ENCODE measurements around the gene ZNF76.
"Not testable (repeated sequence)": the region's sequence is repeated elsewhere in the genome, so short reads cannot be mapped to it uniquely, and the experiment has no call there.

The ZNF76 gene

DNA sequence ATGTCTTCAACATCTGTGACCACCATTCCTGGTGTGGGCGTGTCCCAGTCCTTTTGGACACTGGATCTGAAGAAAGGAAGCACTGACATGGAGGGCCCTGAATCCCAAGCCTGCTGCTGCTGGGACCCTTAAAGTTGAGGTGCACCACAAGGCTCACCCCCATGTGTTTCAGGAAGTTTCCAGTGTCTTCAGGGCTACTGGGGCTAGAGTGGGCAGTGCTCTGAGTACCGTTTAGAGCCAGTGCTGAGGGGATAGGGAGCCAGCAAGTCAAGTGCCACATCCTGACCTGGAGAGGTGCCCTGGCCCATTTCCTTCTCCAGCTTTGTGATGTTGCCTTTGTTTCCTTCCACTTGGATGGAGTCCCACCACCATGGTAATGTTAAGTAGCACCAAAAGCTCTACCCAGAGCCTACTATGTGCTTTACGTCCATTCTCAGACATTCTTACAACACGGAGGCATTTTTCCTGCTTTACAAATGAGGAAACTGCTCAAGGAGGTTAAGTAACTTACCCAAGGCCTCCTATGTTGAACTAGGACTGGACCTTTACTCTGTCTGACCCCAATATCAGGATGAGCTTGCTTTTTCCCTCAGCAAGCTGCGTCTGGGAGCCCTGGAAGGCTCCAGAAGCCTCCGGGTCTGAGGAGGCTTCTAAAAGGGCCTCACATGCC is 37.5 kb downstream of the ZNF76 start:
- Histone ChIP-seq H3K9ac (ENCODE audit: low read depth in 1 of 2, low read length in 2 of 2) (peak overlapping the region; percentile 87 to 88), H3K4me1 (ENCODE audit: control insufficient read depth in 2 of 2, insufficient read depth in 2 of 2, low read length in 2 of 2) (peaks cover 18 to 21% of the 10 kb centered on the region in 2 donors), H3K27ac (ENCODE audit: low read depth in 2 of 2, low read length in 2 of 2) (peak overlapping the region in 1 of 2 donors; percentile 86)

DNA sequence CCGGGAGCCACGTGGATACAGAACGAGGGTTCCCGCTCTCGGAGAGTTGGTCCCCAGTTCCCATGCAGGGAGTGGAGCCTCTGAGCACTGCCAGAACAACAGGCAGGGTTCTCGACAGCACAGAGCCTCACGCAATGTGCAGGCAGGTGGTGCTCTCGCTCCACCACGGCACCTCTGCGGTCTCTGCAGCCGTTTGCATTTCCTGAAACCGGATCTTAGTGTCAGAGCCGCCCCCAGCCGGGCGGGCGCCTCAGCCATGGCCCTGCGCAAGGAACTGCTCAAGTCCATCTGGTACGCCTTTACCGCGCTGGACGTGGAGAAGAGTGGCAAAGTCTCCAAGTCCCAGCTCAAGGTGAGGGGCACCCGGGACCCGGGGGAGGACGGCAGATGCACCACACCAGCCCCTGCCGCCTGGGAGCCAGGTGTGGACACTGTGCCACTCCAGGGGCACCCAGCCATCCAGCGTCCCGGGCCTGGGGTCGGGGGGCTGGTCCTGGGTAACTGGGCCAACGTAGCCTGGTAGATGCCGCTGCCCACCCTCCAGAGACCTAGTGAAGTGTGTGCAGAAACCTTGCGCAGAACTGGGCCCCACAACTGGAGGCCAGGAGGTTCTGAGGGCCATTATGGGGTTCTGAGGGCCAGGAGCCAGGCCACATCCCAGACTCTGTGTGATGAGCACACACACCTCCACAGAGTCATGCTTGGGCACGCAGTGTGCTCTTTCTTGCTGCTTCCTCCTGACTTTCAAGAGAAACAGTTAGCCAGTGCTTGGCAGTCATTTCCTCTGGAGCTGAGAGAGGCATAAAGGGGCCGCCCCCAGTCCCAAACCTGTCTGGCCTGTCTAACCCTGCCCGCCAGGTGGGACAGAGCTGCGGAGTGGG is 38.3 kb downstream of the ZNF76 start, which contains the start of gene DEF6:
TSS of gene DEF6 (plus strand) at position 218 of the 881 bp plus-strand sequence. CDS start at position 257, 39 bp downstream.
- peak within 1 kb of the TSS; percentile 79 to 86 for H3K27ac ChIP-seq (ENCODE audit: low read depth in 2 of 2, low read length in 2 of 2)

More for the DNA sequence above, 37.5 kb downstream of the ZNF76 start:
- Histone ChIP-seq H3K4me3 (ENCODE audit: low read length in 2 of 2) (peak overlapping the region; percentile 84 to 85), H3K36me3 (ENCODE audit: control insufficient read depth in 2 of 2, insufficient read depth in 2 of 2, low read length in 2 of 2) (peaks cover 23 to 29% of the 10 kb centered on the region in 2 donors), H3K27me3 (ENCODE audit: control insufficient read depth in 2 of 2, insufficient read depth in 2 of 2, low read length in 2 of 2) (no peaks in the 10 kb centered on the region), H3K9me3 (ENCODE audit: control insufficient read depth in 2 of 2, low read length in 2 of 2) (no peaks in the 10 kb centered on the region)

DNA sequence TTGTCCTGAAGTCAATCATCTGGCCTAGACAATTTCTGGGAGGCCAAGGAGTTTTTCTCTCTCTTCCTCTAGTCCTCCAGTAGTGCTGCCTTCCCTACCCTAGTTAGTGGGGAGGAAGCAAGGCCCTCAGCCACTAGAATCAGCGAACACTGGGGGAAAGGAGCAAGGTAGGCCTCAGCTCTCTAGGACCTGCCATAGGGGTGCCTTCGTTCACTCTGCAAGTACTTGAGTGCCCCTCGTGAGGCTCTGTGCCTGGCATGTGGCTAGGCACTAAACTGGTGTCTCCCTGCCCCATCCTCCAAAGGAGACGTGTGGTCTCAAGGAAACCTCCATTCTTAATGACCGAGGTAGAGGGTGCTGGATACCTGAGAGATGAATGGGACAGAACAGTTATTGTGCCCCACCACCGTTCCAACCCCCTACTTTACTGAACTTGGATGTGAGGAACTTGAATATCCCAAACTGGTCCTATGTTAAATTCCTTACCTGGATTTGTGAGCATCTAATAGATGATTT is 39.1 kb downstream of the ZNF76 start:
- H3K27me3 ChIP-seq (ENCODE audit: control insufficient read depth in 2 of 2, insufficient read depth in 2 of 2, low read length in 2 of 2) = no peaks in the 10 kb centered on the region
- peak overlapping the region; percentile 87 to 88 for H3K9ac ChIP-seq (ENCODE audit: low read depth in 1 of 2, low read length in 2 of 2)
- H3K4me3 ChIP-seq (ENCODE audit: low read length in 2 of 2) = peak overlapping the region; percentile 84 to 85
- H3K9me3 ChIP-seq (ENCODE audit: control insufficient read depth in 2 of 2, low read length in 2 of 2) = no peaks in the 10 kb centered on the region
- H3K4me1 ChIP-seq (ENCODE audit: control insufficient read depth in 2 of 2, insufficient read depth in 2 of 2, low read length in 2 of 2) = peaks cover 29 to 32% of the 10 kb centered on the region in 2 donors
- peaks cover 15 to 19% of the 10 kb centered on the region in 2 donors for H3K36me3 ChIP-seq (ENCODE audit: control insufficient read depth in 2 of 2, insufficient read depth in 2 of 2, low read length in 2 of 2)
- peak overlapping the region; percentile 79 to 86 for H3K27ac ChIP-seq (ENCODE audit: low read depth in 2 of 2, low read length in 2 of 2)

More for the DNA sequence above, 38.3 kb downstream of the ZNF76 start, which contains the start of gene DEF6:
- Histone ChIP-seq H3K9me3 (ENCODE audit: control insufficient read depth in 2 of 2, low read length in 2 of 2) (no peaks in the 10 kb centered on the region), H3K36me3 (ENCODE audit: control insufficient read depth in 2 of 2, insufficient read depth in 2 of 2, low read length in 2 of 2) (peaks cover 22% of the 10 kb centered on the region in 2 donors), H3K9ac (ENCODE audit: low read depth in 1 of 2, low read length in 2 of 2) (peak within 1 kb of the TSS; percentile 87 to 88), H3K27me3 (ENCODE audit: control insufficient read depth in 2 of 2, insufficient read depth in 2 of 2, low read length in 2 of 2) (no peaks in the 10 kb centered on the region), H3K4me1 (ENCODE audit: control insufficient read depth in 2 of 2, insufficient read depth in 2 of 2, low read length in 2 of 2) (peaks cover 24 to 25% of the 10 kb centered on the region in 2 donors), H3K4me3 (ENCODE audit: low read length in 2 of 2) (peak within 1 kb of the TSS; percentile 84 to 85)

DNA sequence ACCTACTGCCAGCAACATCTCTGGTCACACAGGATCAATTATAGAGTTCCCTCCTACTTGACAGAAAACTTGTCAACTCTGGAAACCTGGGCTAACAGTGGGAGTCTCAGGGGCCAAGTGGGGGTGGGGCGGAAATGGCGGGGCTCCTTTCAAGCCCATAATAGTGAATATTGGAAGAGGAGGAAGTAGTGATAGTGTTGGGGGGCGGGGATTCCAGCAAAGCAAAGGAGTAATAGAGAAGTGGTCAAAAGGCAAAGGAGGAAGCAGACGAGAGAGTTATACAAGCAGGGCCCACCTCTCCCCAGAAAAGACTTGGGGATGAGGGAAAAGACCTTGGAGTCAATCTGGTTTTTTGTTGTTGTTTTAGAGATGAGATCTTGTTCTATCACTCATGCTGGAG is 40.1 kb downstream of the ZNF76 start:
- Histone ChIP-seq H3K4me1 (ENCODE audit: control insufficient read depth in 2 of 2, insufficient read depth in 2 of 2, low read length in 2 of 2) (peaks cover 29 to 35% of the 10 kb centered on the region in 2 donors), H3K36me3 (ENCODE audit: control insufficient read depth in 2 of 2, insufficient read depth in 2 of 2, low read length in 2 of 2) (peaks cover 9 to 15% of the 10 kb centered on the region in 2 donors), H3K4me3 (ENCODE audit: low read length in 2 of 2) (peak overlapping the region in 1 of 2 donors; percentile 56), H3K9me3 (ENCODE audit: control insufficient read depth in 2 of 2, low read length in 2 of 2) (no peaks in the 10 kb centered on the region), H3K9ac (ENCODE audit: low read depth in 1 of 2, low read length in 2 of 2) (no peak overlapping the region), H3K27me3 (ENCODE audit: control insufficient read depth in 2 of 2, insufficient read depth in 2 of 2, low read length in 2 of 2) (no peaks in the 10 kb centered on the region), H3K27ac (ENCODE audit: low read depth in 2 of 2, low read length in 2 of 2) (peak overlapping the region; percentile 16 to 59)

DNA sequence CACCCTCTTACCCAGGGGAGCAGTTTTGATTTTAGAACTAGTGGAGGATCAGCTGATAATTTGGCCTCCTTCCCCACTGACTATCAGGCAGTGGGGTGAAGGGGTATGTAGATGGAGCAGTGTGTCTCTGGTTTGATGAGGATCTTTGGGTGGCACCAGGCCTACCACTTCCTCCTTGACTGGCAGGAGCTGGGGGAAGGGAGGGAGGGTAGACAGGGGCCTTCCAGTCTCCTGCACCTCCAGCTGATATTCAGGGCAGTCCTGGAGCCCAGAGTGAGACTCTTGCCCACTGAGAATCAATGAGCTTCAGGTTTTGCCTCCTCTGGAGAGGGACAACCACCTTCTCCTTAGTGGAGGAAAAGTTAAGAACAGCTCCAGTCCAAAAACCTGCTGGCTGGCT is 41.3 kb downstream of the ZNF76 start:
- Histone ChIP-seq H3K9me3 (ENCODE audit: control insufficient read depth in 2 of 2, low read length in 2 of 2) (no peaks in the 10 kb centered on the region), H3K27ac (ENCODE audit: low read depth in 2 of 2, low read length in 2 of 2) (peak overlapping the region; percentile 6 to 59), H3K36me3 (ENCODE audit: control insufficient read depth in 2 of 2, insufficient read depth in 2 of 2, low read length in 2 of 2) (peaks cover 0 to 5% of the 10 kb centered on the region in 2 donors), H3K4me3 (ENCODE audit: low read length in 2 of 2) (peak overlapping the region in 1 of 2 donors; percentile 26), H3K27me3 (ENCODE audit: control insufficient read depth in 2 of 2, insufficient read depth in 2 of 2, low read length in 2 of 2) (no peaks in the 10 kb centered on the region), H3K4me1 (ENCODE audit: control insufficient read depth in 2 of 2, insufficient read depth in 2 of 2, low read length in 2 of 2) (peaks cover 29 to 35% of the 10 kb centered on the region in 2 donors), H3K9ac (ENCODE audit: low read depth in 1 of 2, low read length in 2 of 2) (peak overlapping the region in 1 of 2 donors; percentile 24)

DNA sequence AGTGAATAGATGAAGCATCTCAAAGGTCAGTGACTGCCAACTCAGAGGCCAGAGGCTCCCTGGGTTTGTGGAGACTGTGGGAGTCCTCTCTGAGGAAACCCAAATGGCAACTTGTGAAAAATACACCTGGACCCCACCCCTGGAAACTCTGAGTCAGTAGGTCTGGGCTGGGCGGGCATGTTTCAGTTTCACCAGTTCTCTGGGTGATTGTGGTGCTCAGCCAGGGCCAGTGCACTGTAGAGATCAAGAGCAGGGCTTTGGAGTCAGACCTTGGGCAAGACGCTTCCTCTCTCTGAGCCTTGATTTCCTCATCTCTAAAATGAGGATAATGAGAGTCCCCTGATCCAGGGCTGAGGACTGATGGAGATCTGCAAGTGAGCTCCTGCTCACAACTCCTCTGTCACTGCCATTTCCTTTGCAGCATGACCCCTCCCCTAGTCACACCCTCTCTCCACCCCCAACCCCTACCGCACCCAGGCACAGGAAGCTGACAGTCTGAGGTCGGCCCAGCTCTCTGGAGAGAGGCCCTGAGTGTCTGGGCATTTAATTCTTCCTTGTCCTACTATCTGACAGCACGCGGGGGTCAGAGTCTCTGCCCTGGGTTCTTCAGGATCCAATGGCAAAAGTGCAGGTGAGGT is 43.2 kb downstream of the ZNF76 start:
- Histone ChIP-seq H3K4me1 (ENCODE audit: control insufficient read depth in 2 of 2, insufficient read depth in 2 of 2, low read length in 2 of 2) (peaks cover 25% of the 10 kb centered on the region in 2 donors), H3K4me3 (ENCODE audit: low read length in 2 of 2) (peak overlapping the region in 1 of 2 donors; percentile 65), H3K27me3 (ENCODE audit: control insufficient read depth in 2 of 2, insufficient read depth in 2 of 2, low read length in 2 of 2) (no peaks in the 10 kb centered on the region), H3K36me3 (ENCODE audit: control insufficient read depth in 2 of 2, insufficient read depth in 2 of 2, low read length in 2 of 2) (peaks cover 0 to 1% of the 10 kb centered on the region in 2 donors), H3K9ac (ENCODE audit: low read depth in 1 of 2, low read length in 2 of 2) (peak overlapping the region; percentile 44 to 60), H3K9me3 (ENCODE audit: control insufficient read depth in 2 of 2, low read length in 2 of 2) (no peaks in the 10 kb centered on the region), H3K27ac (ENCODE audit: low read depth in 2 of 2, low read length in 2 of 2) (peak overlapping the region; percentile 55 to 83)

DNA sequence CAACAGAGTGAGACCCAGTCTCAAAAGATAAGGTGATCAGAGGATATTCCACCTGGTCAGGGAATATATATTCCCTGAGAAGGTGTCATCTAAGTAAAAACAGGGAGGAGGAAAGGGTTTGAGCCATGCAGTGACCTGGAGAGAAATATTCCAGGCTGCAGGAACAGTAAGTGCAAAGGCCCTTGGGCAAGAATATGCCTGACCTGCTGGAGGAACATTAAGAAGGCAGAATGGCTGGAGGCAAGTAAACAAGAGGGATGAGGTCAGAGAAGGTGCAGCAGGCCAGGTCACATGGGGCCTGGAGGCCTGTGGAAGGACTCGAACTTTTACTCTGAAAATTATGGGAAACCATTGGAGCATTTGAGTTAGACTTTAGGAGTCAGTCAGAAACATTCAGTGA is 44.8 kb downstream of the ZNF76 start:
- peaks cover 17 to 18% of the 10 kb centered on the region in 2 donors for H3K4me1 ChIP-seq (ENCODE audit: control insufficient read depth in 2 of 2, insufficient read depth in 2 of 2, low read length in 2 of 2)
- H3K36me3 ChIP-seq (ENCODE audit: control insufficient read depth in 2 of 2, insufficient read depth in 2 of 2, low read length in 2 of 2) = peaks cover 3 to 4% of the 10 kb centered on the region in 2 donors
- H3K27ac ChIP-seq (ENCODE audit: low read depth in 2 of 2, low read length in 2 of 2) = no peak overlapping the region

DNA sequence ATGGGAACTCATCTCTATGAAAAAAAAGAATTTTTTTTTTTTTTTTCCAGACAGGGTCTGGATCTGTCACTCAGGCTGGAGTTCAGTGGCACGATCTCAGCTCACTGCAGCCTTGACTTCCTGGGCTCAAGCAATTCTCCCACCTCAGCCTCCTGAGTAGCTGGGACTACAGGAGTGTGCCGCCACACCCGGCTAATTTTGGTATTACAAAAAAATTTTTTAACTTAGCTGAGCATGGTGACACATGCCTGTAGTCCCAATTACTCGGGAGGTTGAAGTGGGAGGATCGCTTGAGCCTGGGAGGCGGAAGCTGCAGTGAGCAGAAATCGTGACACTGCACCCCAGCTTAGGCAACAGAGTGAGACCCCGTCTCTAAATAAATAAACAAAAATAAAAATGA is 45.6 kb downstream of the ZNF76 start:
- H3K9me3 ChIP-seq (ENCODE audit: control insufficient read depth in 2 of 2, low read length in 2 of 2) = no peaks in the 10 kb centered on the region
- no peak overlapping the region for H3K27ac ChIP-seq (ENCODE audit: low read depth in 2 of 2, low read length in 2 of 2)
- peaks cover 17 to 18% of the 10 kb centered on the region in 2 donors for H3K4me1 ChIP-seq (ENCODE audit: control insufficient read depth in 2 of 2, insufficient read depth in 2 of 2, low read length in 2 of 2)
- H3K4me3 ChIP-seq (ENCODE audit: low read length in 2 of 2) = no peak overlapping the region
- no peaks in the 10 kb centered on the region for H3K27me3 ChIP-seq (ENCODE audit: control insufficient read depth in 2 of 2, insufficient read depth in 2 of 2, low read length in 2 of 2)
- H3K9ac ChIP-seq (ENCODE audit: low read depth in 1 of 2, low read length in 2 of 2) = no peak overlapping the region
- peaks cover 3 to 4% of the 10 kb centered on the region in 2 donors for H3K36me3 ChIP-seq (ENCODE audit: control insufficient read depth in 2 of 2, insufficient read depth in 2 of 2, low read length in 2 of 2)

More for the DNA sequence above, 44.8 kb downstream of the ZNF76 start:
- Histone ChIP-seq H3K27me3 (ENCODE audit: control insufficient read depth in 2 of 2, insufficient read depth in 2 of 2, low read length in 2 of 2) (no peaks in the 10 kb centered on the region), H3K9me3 (ENCODE audit: control insufficient read depth in 2 of 2, low read length in 2 of 2) (no peaks in the 10 kb centered on the region), H3K9ac (ENCODE audit: low read depth in 1 of 2, low read length in 2 of 2) (no peak overlapping the region), H3K4me3 (ENCODE audit: low read length in 2 of 2) (no peak overlapping the region)

DNA sequence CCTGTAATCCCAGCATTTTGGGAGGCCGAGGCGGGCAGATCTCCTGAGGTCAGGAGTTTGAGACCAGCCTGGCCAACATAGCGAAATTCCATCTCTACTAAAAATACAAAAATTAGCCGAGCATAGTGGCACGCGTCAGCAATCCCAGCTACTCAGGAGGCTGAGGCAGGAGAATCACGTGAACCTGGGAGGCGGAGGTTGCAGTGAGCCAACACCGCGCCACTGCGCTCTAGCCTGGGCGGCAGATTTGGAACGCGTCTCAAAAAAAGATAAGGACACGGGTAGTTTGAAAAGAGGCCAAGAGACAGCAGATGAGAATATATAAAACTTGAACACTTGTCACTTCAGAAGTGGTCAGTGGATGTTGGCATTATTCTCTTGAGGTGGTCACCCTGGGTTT is 47.6 kb downstream of the ZNF76 start:
- H3K9ac ChIP-seq (ENCODE audit: low read depth in 1 of 2, low read length in 2 of 2); H3K36me3 ChIP-seq (ENCODE audit: control insufficient read depth in 2 of 2, insufficient read depth in 2 of 2, low read length in 2 of 2); H3K4me3 ChIP-seq (ENCODE audit: low read length in 2 of 2); H3K27ac ChIP-seq (ENCODE audit: low read depth in 2 of 2, low read length in 2 of 2); H3K9me3 ChIP-seq (ENCODE audit: control insufficient read depth in 2 of 2, low read length in 2 of 2); H3K27me3 ChIP-seq (ENCODE audit: control insufficient read depth in 2 of 2, insufficient read depth in 2 of 2, low read length in 2 of 2): not testable (repeated sequence)
- H3K4me1 ChIP-seq (ENCODE audit: control insufficient read depth in 2 of 2, insufficient read depth in 2 of 2, low read length in 2 of 2) = peaks cover 14 to 27% of the 10 kb centered on the region in 2 donors
